HEK293 (cell line): Measurements from ENCODE around the gene YWHAG.

Experiments
- CTCF ChIA-PET: fragments of 350-600 bp; formaldehyde crosslinking; extraction: SDS; loops from one replicate; lab custom pipeline; 2021; ENCODE audit warnings: antibody characterized with exemption; lab: Yijun Ruan, JAX
- POLR2A ChIA-PET: fragments of 300-600 bp; formaldehyde crosslinking; extraction: SDS; loops from one replicate; lab custom pipeline; 2020; ENCODE audit warnings: antibody characterized with exemption, inconsistent platforms; lab: Yijun Ruan, JAX
- H3K27ac ChIP-seq: fragments of 200-500 bp; sonication (Bioruptor generic); 2 replicates; pipeline ENCODE4 v1.5.1; 2014; ENCODE audit warnings: low read depth, low read length, control low read depth, inconsistent platforms; ENCODE audit errors: extremely low read depth
- H3K36me3 ChIP-seq, 2 experiments: fragments of 200-500 bp in 1 of 2; sonication (Bioruptor generic) in 1 of 2; 1 replicate in 1 of 2; 2 replicates in 1 of 2; pipeline ENCODE4 v1.5.1; 2014 to 2017; ENCODE audit warnings: inconsistent platforms in 2 of 2, low read length in 2 of 2; ENCODE audit not compliant: control insufficient read depth in 2 of 2, insufficient read depth in 1 of 2
- H3K4me1 ChIP-seq: fragments of 200-500 bp; sonication (Bioruptor generic); 2 replicates; pipeline ENCODE4 v1.5.1; 2014; ENCODE audit warnings: mild to moderate bottlenecking, low read length, inconsistent platforms; ENCODE audit not compliant: control insufficient read depth, insufficient read depth
- H3K4me3 ChIP-seq: 2 replicates; pipeline ENCODE4 v1.5.1; 2011; ENCODE audit warnings: low read depth, mild to moderate bottlenecking, control low read depth, low read length, moderate library complexity
- H3K9me3 ChIP-seq: fragments of 200-500 bp; sonication (Bioruptor generic); 2 replicates; pipeline ENCODE4 v1.5.1; 2014; ENCODE audit warnings: low read depth, low read length, inconsistent platforms; ENCODE audit not compliant: control insufficient read depth, insufficient read depth
- AEBP2 ChIP-seq: fragments of 450-650 bp; formaldehyde crosslinking; IDR thresholded peaks from 2 replicates; pipeline ENCODE4 v1.5.1; 2016; ENCODE audit warnings: missing biosample characterization, missing genetic modification characterization, borderline replicate concordance
- ATF2 ChIP-seq: fragments of 450-650 bp; formaldehyde crosslinking; IDR thresholded peaks from 2 replicates; pipeline ENCODE4 v1.5.1; 2016; ENCODE audit warnings: missing biosample characterization, missing genetic modification characterization, low read depth
- EGR2 ChIP-seq: fragments of 450-650 bp; formaldehyde crosslinking; IDR thresholded peaks from 2 replicates; pipeline ENCODE4 v1.5.1; 2016; ENCODE audit warnings: low read depth, missing biosample characterization, missing genetic modification characterization
- GLI4 ChIP-seq: fragments of 450-650 bp; formaldehyde crosslinking; IDR thresholded peaks from 2 replicates; pipeline ENCODE4 v1.5.1; 2016; ENCODE audit warnings: missing biosample characterization, missing genetic modification characterization
- IKZF3 ChIP-seq: fragments of 450-650 bp; IDR thresholded peaks from 2 replicates; pipeline ENCODE4 v1.5.0; 2018; ENCODE audit warnings: missing biosample characterization, mild to moderate bottlenecking, missing genetic modification characterization, moderate library complexity
- KLF1 ChIP-seq: fragments of 450-650 bp; formaldehyde crosslinking; IDR thresholded peaks from 2 replicates; pipeline ENCODE4 v1.5.1; 2016; ENCODE audit warnings: missing biosample characterization, missing genetic modification characterization
- OSR2 ChIP-seq: fragments of 450-650 bp; formaldehyde crosslinking; IDR thresholded peaks from 2 replicates; pipeline ENCODE4 v1.5.1; 2016; ENCODE audit warnings: missing biosample characterization, missing genetic modification characterization
- PBX3 ChIP-seq: sonication (generic); formaldehyde crosslinking; IDR thresholded peaks from 2 replicates; pipeline ENCODE4 v1.8.1; 2022; ENCODE audit warnings: mild to moderate bottlenecking, moderate library complexity, missing genetic modification reagents
- ZBTB17 ChIP-seq: fragments of 450-650 bp; formaldehyde crosslinking; IDR thresholded peaks from 2 replicates; pipeline ENCODE4 v1.5.1; 2016; ENCODE audit warnings: missing biosample characterization, missing genetic modification characterization
- ZNF214 ChIP-seq: fragments of 450-650 bp; formaldehyde crosslinking; IDR thresholded peaks from 2 replicates; pipeline ENCODE4 v1.5.1; 2017; ENCODE audit warnings: missing biosample characterization, mild to moderate bottlenecking, missing genetic modification characterization, borderline replicate concordance
- ZNF223 ChIP-seq: fragments of 450-650 bp; formaldehyde crosslinking; IDR thresholded peaks from 2 replicates; pipeline ENCODE4 v1.5.1; 2016; ENCODE audit warnings: missing biosample characterization, missing genetic modification characterization
- ZNF274 ChIP-seq, 2 experiments: fragments of 200-500 bp in 1 of 2; fragments of 450-650 bp in 1 of 2; sonication (Bioruptor generic) in 1 of 2; formaldehyde crosslinking in 1 of 2; IDR thresholded peaks; 2 replicates each; pipeline versions ENCODE4 v1.5.1 to v1.6.1; 2014 to 2016; ENCODE audit warnings: borderline replicate concordance in 1 of 2, inconsistent platforms in 1 of 2, low read length in 1 of 2, missing biosample characterization in 1 of 2, missing genetic modification characterization in 1 of 2
- ZNF350 ChIP-seq: fragments of 450-650 bp; formaldehyde crosslinking; IDR thresholded peaks from 2 replicates; pipeline ENCODE4 v1.5.0; 2017; ENCODE audit warnings: missing biosample characterization, mild to moderate bottlenecking, missing genetic modification characterization
- ZNF398 ChIP-seq: fragments of 450-650 bp; formaldehyde crosslinking; IDR thresholded peaks from 2 replicates; pipeline ENCODE4 v1.5.1; 2017; ENCODE audit warnings: missing biosample characterization, missing genetic modification characterization
- ZNF404 ChIP-seq: fragments of 450-650 bp; formaldehyde crosslinking; IDR thresholded peaks from 2 replicates; pipeline ENCODE4 v1.5.1; 2017; ENCODE audit warnings: missing biosample characterization, missing genetic modification characterization
- ZNF514 ChIP-seq: fragments of 450-650 bp; formaldehyde crosslinking; IDR thresholded peaks from 2 replicates; pipeline ENCODE4 v1.5.1; 2016; ENCODE audit warnings: missing biosample characterization, missing genetic modification characterization
- ZNF529 ChIP-seq: fragments of 450-650 bp; formaldehyde crosslinking; IDR thresholded peaks from 2 replicates; pipeline ENCODE4 v1.5.1; 2017; ENCODE audit warnings: missing genetic modification characterization, missing biosample characterization; ENCODE audit not compliant: insufficient replicate concordance
- ZNF626 ChIP-seq: fragments of 450-650 bp; sonication (Bioruptor Pico); formaldehyde crosslinking; IDR thresholded peaks from 2 replicates; pipeline ENCODE4 v1.5.1; 2018; ENCODE audit warnings: missing biosample characterization, missing genetic modification characterization, inconsistent platforms
- ZNF701 ChIP-seq: fragments of 450-650 bp; formaldehyde crosslinking; IDR thresholded peaks from 2 replicates; pipeline ENCODE4 v1.5.1; 2016; ENCODE audit warnings: missing biosample characterization, missing genetic modification characterization
- ZNF704 ChIP-seq: fragments of 450-650 bp; formaldehyde crosslinking; IDR thresholded peaks from 2 replicates; pipeline ENCODE4 v1.5.1; 2016; ENCODE audit warnings: missing biosample characterization, missing genetic modification characterization
- ZNF747 ChIP-seq: fragments of 450-650 bp; formaldehyde crosslinking; IDR thresholded peaks from 2 replicates; pipeline ENCODE4 v1.5.1; 2016; ENCODE audit warnings: missing biosample characterization, missing genetic modification characterization
- TF ChIP-seq, protein P1 (sequence below): fragments of 450-650 bp; formaldehyde crosslinking; IDR thresholded peaks from 2 replicates; pipeline ENCODE4 v1.5.1; 2016; ENCODE audit warnings: missing biosample characterization, missing genetic modification characterization
- TF ChIP-seq, protein P2 (sequence below): fragments of 450-650 bp; formaldehyde crosslinking; IDR thresholded peaks from 2 replicates; pipeline ENCODE4 v1.5.1; 2016; ENCODE audit warnings: missing biosample characterization, missing genetic modification characterization
- TF ChIP-seq, protein P3 (sequence below): fragments of 450-650 bp; formaldehyde crosslinking; IDR thresholded peaks from 2 replicates; pipeline ENCODE4 v1.5.1; 2016; ENCODE audit warnings: missing biosample characterization, missing genetic modification characterization

Gene YWHAG

GRCh38 chr7:76296743-76297740 is 61.7 kb downstream of the YWHAG start:
- CTCF ChIA-PET, result interaction anchor here (0.6 to 2.7 kb wide), 2 partner anchors 17 to 21 kb away, joined by 3 to 13 read pairs; no protein-coding TSS in a partner anchor
- H3K27ac ChIP-seq, result no peak overlapping the region
- H3K4me1 ChIP-seq, result no peaks in the 10 kb centered on the region
- POLR2A ChIA-PET, result interaction anchor here (0.7 to 1.4 kb wide), 3 partner anchors 21 to 68 kb away, joined by 3 to 5 read pairs (median 4); partner anchors contain the start of gene YWHAG
- no peaks in the 10 kb centered on the region for H3K9me3 ChIP-seq
- no peak overlapping the region for H3K4me3 ChIP-seq
- H3K36me3 ChIP-seq, result no peaks in the 10 kb centered on the region
- no peak for TF ChIP-seq ZNF626 (tag by site-specific recombination)
- peak; percentile 90 for TF ChIP-seq EGR2
- TF ChIP-seq ZNF404 (tag by site-specific recombination), result no peak
- no peak for TF ChIP-seq ZNF747 (tag by site-specific recombination)
- TF ChIP-seq AEBP2 (tag by site-specific recombination), result no peak
- no peak for TF ChIP-seq ATF2
- TF ChIP-seq PBX3 (CRISPR knock-in tag), result no peak
- TF ChIP-seq ZNF398 (tag by site-specific recombination), result no peak
- peak; percentile 74 for TF ChIP-seq KLF1 (tag by site-specific recombination)
- no peak for TF ChIP-seq OSR2
- no peak for TF ChIP-seq IKZF3 (tag by site-specific recombination)
- TF ChIP-seq, protein P1, sequence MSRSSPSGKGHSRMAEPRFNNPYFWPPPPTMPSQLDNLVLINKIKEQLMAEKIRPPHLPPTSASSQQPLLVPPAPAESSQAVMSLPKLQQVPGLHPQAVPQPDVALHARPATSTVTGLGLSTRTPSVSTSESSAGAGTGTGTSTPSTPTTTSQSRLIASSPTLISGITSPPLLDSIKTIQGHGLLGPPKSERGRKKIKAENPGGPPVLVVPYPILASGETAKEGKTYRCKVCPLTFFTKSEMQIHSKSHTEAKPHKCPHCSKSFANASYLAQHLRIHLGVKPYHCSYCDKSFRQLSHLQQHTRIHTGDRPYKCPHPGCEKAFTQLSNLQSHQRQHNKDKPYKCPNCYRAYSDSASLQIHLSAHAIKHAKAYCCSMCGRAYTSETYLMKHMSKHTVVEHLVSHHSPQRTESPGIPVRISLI (tag by site-specific recombination), result no peak
- TF ChIP-seq ZBTB17, result 0 out of 2 replicates have a peak, but pooled peaks have one; percentile 34
- no peak for TF ChIP-seq ZNF514 (tag by site-specific recombination)
- no peak for TF ChIP-seq ZNF214 (tag by site-specific recombination)
- no peak for TF ChIP-seq ZNF350
- TF ChIP-seq ZNF701 (tag by site-specific recombination), result no peak
- no peak for TF ChIP-seq GLI4 (tag by site-specific recombination)
- TF ChIP-seq, protein P2, sequence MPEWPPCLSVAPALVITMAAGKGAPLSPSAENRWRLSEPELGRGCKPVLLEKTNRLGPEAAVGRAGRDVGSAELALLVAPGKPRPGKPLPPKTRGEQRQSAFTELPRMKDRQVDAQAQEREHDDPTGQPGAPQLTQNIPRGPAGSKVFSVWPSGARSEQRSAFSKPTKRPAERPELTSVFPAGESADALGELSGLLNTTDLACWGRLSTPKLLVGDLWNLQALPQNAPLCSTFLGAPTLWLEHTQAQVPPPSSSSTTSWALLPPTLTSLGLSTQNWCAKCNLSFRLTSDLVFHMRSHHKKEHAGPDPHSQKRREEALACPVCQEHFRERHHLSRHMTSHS, result no peak
- TF ChIP-seq ZNF223 (tag by site-specific recombination), result no peak
- TF ChIP-seq, protein P3, sequence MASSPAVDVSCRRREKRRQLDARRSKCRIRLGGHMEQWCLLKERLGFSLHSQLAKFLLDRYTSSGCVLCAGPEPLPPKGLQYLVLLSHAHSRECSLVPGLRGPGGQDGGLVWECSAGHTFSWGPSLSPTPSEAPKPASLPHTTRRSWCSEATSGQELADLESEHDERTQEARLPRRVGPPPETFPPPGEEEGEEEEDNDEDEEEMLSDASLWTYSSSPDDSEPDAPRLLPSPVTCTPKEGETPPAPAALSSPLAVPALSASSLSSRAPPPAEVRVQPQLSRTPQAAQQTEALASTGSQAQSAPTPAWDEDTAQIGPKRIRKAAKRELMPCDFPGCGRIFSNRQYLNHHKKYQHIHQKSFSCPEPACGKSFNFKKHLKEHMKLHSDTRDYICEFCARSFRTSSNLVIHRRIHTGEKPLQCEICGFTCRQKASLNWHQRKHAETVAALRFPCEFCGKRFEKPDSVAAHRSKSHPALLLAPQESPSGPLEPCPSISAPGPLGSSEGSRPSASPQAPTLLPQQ (tag by site-specific recombination), result no peak
- TF ChIP-seq ZNF704 (tag by site-specific recombination), result no peak
- no peak for TF ChIP-seq ZNF529 (tag by site-specific recombination)
- TF ChIP-seq ZNF274 (IDR thresholded peaks at IDR 0.05; ENCODE audit: low read length), result no peak
- TF ChIP-seq ZNF274 (tag by site-specific recombination; IDR thresholded peaks at IDR 0.05; ENCODE audit: borderline replicate concordance), result no peak
